Panc1 (cell line): ENCODE results near the gene BACH2. TPM values are rescaled to one million over a fixed set of nuclear protein-coding genes. Genes with fewer than 3 reads are reported as not detected.

Experiments
- ATAC-seq: fragments of 200-7000 bp; cut with Tn5 transposase; 2 replicates; pipeline ENCODE4 v1.9.1; 2020; ENCODE audit warnings: mild to moderate bottlenecking, moderate library complexity
- BruUV-seq: library from RNA; stranded (reverse); fragments of 400-500 nt; replicated peaks from 2 replicates; lab custom pipeline; 2021; lab: Mats Ljungman, UMichigan
- CTCF ChIA-PET: fragments of 300-600 bp; sonication (Branson Sonifier 250); formaldehyde crosslinking; loops from one replicate; lab custom pipeline; 2022; ENCODE audit warnings: antibody characterized with exemption; lab: Charles Lee
- POLR2A ChIA-PET: fragments of 300-600 bp; sonication (Branson Sonifier 250); formaldehyde crosslinking; loops from one replicate; lab custom pipeline; 2022; ENCODE audit warnings: antibody characterized with exemption; lab: Charles Lee
- DNase-seq: peaks from one replicate; pipeline ENCODE4 v3.0.0-alpha.2; 2010; ENCODE audit warnings: low read depth, low spot score
- H3K27ac ChIP-seq: 2 replicates; pipeline ENCODE4 v1.5.1; 2011; ENCODE audit warnings: mild to moderate bottlenecking, low read length, inconsistent platforms
- H3K27me3 ChIP-seq: fragments of 200-500 bp; sonication (Bioruptor generic); 2 replicates; pipeline ENCODE4 v1.6.0; 2014; ENCODE audit warnings: low read length, inconsistent platforms; ENCODE audit not compliant: control insufficient read depth, insufficient read depth
- H3K36me3 ChIP-seq: fragments of 200-500 bp; sonication (Bioruptor generic); 2 replicates; pipeline ENCODE4 v1.5.1; 2014; ENCODE audit warnings: inconsistent platforms, mild to moderate bottlenecking, low read length, moderate library complexity; ENCODE audit not compliant: control insufficient read depth, insufficient read depth
- H3K4me1 ChIP-seq: 2 replicates; pipeline ENCODE4 v1.5.1; 2011; ENCODE audit warnings: inconsistent platforms, mild to moderate bottlenecking, low read length, moderate library complexity; ENCODE audit not compliant: control insufficient read depth, insufficient read depth
- H3K4me3 ChIP-seq, 2 experiments: 2 replicates each; pipeline ENCODE4 v1.5.1; 2011 to 2012; ENCODE audit warnings: low read depth in 2 of 2, low read length in 2 of 2, mild to moderate bottlenecking in 2 of 2, inconsistent platforms in 1 of 2, moderate library complexity in 1 of 2
- H3K9me3 ChIP-seq: fragments of 200-500 bp; sonication (Bioruptor generic); 2 replicates; pipeline ENCODE4 v1.5.1; 2014; ENCODE audit warnings: low read depth, mild to moderate bottlenecking, inconsistent platforms, low read length, moderate library complexity; ENCODE audit not compliant: control insufficient read depth, insufficient read depth
- CTCF ChIP-seq: fragments of 450-650 bp; IDR thresholded peaks from 2 replicates; pipeline ENCODE4 v1.5.1; 2017; ENCODE audit warnings: mild to moderate bottlenecking
- POLR2AphosphoS5 ChIP-seq: IDR thresholded peaks from 2 replicates; pipeline ENCODE4 v1.6.1; 2012; ENCODE audit warnings: mild to moderate bottlenecking, low read depth, low read length, moderate library complexity
- REST ChIP-seq, 2 experiments: IDR thresholded peaks; 2 replicates each; pipeline ENCODE4 v1.6.1; 2011 to 2012; ENCODE audit warnings: low read depth in 2 of 2, control low read depth in 1 of 2, low read length in 1 of 2, mild to moderate bottlenecking in 1 of 2, moderate library complexity in 1 of 2; ENCODE audit not compliant: insufficient read depth in 1 of 2
- SIN3A ChIP-seq: IDR thresholded peaks from 2 replicates; pipeline ENCODE4 v1.6.1; 2012; ENCODE audit warnings: low read depth, mild to moderate bottlenecking, low read length, moderate library complexity, borderline replicate concordance; ENCODE audit not compliant: insufficient read depth
- TCF7L2 ChIP-seq: IDR thresholded peaks from 2 replicates; pipeline ENCODE4 v1.6.1; 2011; ENCODE audit warnings: mild to moderate bottlenecking, low read depth, low read length, inconsistent platforms
- in situ Hi-C: cut with HindIII; loops from 2 replicates; pipeline ENCODE4 v1.10.0; 2016; ENCODE audit warnings: low sequenced_read_pairs, low pct_unique_long_range_greater_than_20kb
- intact Hi-C: fragments of 100-400 bp; cut with micrococcal nuclease; formaldehyde crosslinking; loops from one replicate; pipeline ENCODE4 v1.10.0; 2022; ENCODE audit not compliant: unreplicated experiment
- total RNA-seq: library from RNA; stranded (reverse); gene quantifications from one replicate; pipeline ENCODE4 v1.2.1, GENCODE V29; 2021; ENCODE audit not compliant: unreplicated experiment

BACH2 gene
- total RNA-seq, 1 experiment from 2014 or later, result 1.6 TPM

GRCh38 chr6:90241229-90241880 is 55.3 kb downstream of the BACH2 start:
- Histone ChIP-seq H3K27ac (no peak overlapping the region), H3K36me3 (no peaks in the 10 kb centered on the region), H3K4me1 (no peaks in the 10 kb centered on the region), H3K27me3 (no peaks in the 10 kb centered on the region), H3K4me3 (no peak overlapping the region), H3K9me3 (no peaks in the 10 kb centered on the region)
- ATAC-seq (no peak), DNase-seq (no peak)
- in situ Hi-C loops, result no loop called here
- no TSS peak for BruUV-seq
- no peak for TF ChIP-seq CTCF
- TF ChIP-seq SIN3A, result no peak
- no peak for TF ChIP-seq REST (IDR thresholded peaks at IDR 0.05; ENCODE audit: insufficient read depth in 1 of 2, low read depth in 2 of 2, low read length in 1 of 2)
- TF ChIP-seq TCF7L2, result no peak
- TF ChIP-seq POLR2AphosphoS5, result no peak
- CTCF ChIA-PET, result interaction anchor here (0.6 kb wide), 1 partner anchor 9 kb away, joined by 3 read pairs; no protein-coding TSS in a partner anchor
- POLR2A ChIA-PET, result no interaction called here
- intact Hi-C loops, result no loop called here

GRCh38 chr6:90238496-90239266 is 58.0 kb downstream of the BACH2 start:
- no peak for ATAC-seq
- Histone ChIP-seq H3K4me3 (no peak overlapping the region), H3K27me3 (no peaks in the 10 kb centered on the region), H3K4me1 (no peaks in the 10 kb centered on the region), H3K27ac (no peak overlapping the region), H3K9me3 (no peaks in the 10 kb centered on the region), H3K36me3 (no peaks in the 10 kb centered on the region)
- no peak for TF ChIP-seq POLR2AphosphoS5
- no peak for TF ChIP-seq CTCF
- no peak for TF ChIP-seq TCF7L2
- no peak for TF ChIP-seq REST (IDR thresholded peaks at IDR 0.05; ENCODE audit: insufficient read depth in 1 of 2, low read depth in 2 of 2, low read length in 1 of 2)
- no peak for TF ChIP-seq SIN3A
- no peak for DNase-seq
- intact Hi-C loops, result no loop called here
- in situ Hi-C loops, result no loop called here
- no TSS peak for BruUV-seq
- ChIA-PET CTCF (interaction anchor here (0.6 kb wide), 1 partner anchor 228 kb away, joined by 3 read pairs; no protein-coding TSS in a partner anchor), POLR2A (no interaction called here)
